Stimulated activated CD4-positive, alpha-beta T cell treated with anti-CD3 and anti-CD28 coated beads, Interleukin-15, amount 100 ng/mL, for 1 hour (primary cell): ENCODE data around the gene ARHGEF17.

Experiments
- DNase-seq, 2 donors: peaks; one replicate each; pipeline ENCODE4 v3.0.0-alpha.2; 2020; ENCODE audit warnings: low read depth in 1 of 2, low spot score in 1 of 2

Gene ARHGEF17

GRCh38 chr11:73379189-73379880 is 71.3 kb downstream of the ARHGEF17 start:
- no peak for DNase-seq

DNA sequence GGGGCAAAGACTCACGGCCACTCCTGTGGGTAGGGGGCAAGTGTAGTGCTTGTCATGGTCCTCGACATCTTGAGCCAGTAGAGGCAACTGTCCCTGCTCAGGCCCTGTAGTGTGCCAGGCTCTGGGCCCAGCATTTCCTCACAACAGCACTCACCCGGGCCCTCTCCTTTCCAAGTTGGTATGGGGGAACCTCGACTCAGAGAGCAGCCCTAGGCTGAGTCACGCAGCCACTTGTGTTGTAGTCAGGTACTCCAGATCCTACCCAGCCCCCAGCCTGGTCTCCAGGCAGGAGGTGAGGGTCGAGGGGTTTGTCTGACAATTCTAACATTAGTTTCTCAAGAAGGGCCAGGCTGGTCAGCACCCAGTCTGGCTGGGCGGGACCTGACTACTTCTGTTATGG is 72.3 kb downstream of the ARHGEF17 start:
- DNase-seq = no peak

GRCh38 chr11:73380897-73381410 is 72.9 kb downstream of the ARHGEF17 start:
- DNase-seq = no peak

- no peak for DNase-seq
These were observed 73.5 kb downstream of the ARHGEF17 start for GRCh38 chr11:73381589-73381988.

- DNase-seq = no peak
These were observed 74.1 kb downstream of the ARHGEF17 start for GRCh38 chr11:73382183-73382582.

- no peak for DNase-seq
These were observed 74.7 kb downstream of the ARHGEF17 start for GRCh38 chr11:73382747-73383146.

DNA sequence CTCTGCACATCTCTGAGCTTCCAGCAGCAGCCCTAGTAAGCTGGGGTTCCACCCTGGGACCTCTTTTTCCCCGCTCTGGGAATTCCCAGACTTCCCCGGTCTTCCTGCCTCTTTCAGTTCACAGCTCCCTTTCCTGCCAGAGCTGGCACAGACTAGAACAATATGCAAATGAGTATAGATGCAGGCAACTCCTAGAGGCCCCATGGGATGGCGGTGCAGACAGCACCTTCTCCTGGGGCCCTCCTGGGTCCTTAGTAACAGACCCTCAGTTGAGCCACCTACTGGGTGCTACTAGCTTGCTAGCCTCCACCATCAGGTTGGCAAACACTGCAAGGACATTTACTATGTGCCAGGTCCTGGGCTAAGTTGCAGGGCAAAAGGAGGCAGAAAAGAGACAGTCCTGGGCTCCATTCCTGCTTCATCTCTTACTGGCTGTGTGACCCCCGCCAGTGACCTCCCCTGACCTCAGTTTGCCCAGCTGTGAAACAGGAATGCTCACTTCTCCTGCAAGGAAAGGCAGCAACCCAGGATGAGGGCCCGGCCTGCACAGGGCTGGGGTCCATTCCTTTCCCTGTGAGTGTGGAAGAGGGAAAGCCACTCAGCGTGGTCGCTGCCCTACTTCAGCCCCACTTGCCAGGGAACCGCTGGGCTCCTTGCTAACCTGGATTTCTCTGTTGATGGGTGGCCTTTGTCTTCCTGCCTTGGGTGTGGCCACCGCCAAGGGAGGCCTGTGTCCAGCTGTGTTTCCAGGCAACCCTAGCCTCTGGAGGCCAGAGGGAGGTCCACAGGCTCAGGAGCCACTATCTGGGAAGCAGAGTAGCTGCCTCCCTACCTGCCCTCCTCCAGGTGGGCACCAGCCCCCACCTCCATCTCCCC is 75.4 kb downstream of the ARHGEF17 start:
- DNase-seq = no peak

DNA sequence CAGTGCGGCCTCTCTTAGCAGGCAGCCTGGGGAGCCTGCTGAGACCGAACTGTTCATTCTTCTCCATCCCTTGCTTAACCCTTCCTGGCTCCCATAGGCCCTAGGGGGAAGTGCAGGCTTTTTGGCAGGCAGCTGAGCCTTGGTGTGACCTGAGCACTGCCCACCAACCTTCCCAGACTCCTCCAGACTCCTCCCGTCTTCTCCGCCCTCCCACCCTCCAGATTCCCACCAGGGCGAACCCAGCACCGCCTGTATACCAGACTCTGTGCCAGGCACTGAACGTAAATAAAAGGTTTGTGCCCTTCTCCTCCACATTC is 76.0 kb downstream of the ARHGEF17 start:
- DNase-seq = no peak

GRCh38 chr11:73384531-73384871 is 76.4 kb downstream of the ARHGEF17 start:
- no peak for DNase-seq

GRCh38 chr11:73384872-73385689 is 77.0 kb downstream of the ARHGEF17 start:
- no peak for DNase-seq

DNA sequence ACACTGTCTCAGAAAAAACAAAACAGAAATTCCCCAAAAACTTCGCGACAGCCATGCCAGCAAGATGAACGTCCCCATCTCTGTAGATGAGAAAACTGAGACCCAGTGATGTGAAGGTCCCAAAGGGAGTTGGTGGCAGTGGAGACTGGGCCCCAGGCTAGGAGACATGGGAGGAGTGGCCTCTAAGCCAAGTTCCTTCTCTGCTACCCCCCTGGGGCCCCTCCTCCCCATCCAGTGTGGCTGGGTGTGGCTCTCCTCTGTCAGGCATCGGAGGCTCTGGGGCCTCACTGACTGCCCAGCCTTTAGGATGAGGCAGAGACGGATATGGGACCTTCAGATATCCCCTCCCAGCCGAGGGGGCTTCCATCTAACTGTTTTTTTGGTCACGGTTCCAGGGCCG is 77.9 kb downstream of the ARHGEF17 start:
- no peak for DNase-seq

DNA sequence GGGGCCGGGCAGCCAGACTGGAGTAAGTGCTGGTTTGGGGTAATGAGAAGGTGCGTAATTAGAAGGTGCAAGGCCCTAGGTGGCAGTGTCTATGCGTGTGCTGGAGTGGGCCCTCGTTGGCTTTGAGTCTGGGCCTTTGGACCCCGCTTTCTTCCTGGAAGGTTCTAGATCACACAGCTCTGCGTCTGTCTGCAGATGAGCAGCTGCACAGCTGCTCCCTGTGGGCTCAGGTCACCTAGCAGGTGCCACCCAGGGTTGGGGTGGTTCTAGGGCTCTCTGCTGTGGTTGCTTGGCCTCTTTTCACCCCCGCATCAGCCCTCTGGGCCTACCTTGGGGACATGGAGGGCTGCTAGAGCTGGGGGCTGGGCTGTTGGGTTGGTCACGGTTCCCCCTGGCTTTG is 78.5 kb downstream of the ARHGEF17 start:
- no peak for DNase-seq

DNA sequence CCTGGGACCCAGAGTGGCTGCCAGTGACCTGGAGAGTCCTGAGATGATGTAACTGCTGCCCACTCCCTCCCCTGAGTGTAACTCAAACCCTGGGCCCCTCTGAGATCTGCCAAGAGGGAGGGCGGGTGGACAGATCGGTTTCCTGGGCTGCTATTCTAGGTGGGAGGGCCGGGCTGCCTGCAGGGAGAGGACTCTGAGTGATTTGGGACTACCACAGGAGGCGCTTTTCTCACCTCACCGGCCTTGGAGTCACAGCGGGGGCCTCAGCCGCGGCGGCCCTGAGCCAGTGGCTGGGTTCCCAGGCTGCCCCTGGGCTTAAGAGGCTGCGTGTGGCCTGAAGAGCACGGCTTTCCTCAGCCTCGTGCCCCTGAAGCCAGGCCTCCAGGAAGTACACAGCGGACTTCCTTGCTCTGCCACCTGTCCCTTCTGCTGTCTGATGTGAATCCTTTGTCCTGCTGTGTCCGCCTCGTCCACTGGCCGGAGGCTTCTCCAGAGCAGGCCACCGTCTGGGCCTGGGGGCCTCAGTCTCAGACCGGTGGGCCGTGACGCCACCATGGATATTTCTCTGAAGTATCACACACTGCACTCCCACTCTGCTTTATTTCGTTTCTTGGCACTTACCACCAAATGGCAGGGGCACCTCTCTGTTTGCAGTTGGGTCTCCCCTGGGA is 79.7 kb downstream of the ARHGEF17 start:
- no peak for DNase-seq

DNA sequence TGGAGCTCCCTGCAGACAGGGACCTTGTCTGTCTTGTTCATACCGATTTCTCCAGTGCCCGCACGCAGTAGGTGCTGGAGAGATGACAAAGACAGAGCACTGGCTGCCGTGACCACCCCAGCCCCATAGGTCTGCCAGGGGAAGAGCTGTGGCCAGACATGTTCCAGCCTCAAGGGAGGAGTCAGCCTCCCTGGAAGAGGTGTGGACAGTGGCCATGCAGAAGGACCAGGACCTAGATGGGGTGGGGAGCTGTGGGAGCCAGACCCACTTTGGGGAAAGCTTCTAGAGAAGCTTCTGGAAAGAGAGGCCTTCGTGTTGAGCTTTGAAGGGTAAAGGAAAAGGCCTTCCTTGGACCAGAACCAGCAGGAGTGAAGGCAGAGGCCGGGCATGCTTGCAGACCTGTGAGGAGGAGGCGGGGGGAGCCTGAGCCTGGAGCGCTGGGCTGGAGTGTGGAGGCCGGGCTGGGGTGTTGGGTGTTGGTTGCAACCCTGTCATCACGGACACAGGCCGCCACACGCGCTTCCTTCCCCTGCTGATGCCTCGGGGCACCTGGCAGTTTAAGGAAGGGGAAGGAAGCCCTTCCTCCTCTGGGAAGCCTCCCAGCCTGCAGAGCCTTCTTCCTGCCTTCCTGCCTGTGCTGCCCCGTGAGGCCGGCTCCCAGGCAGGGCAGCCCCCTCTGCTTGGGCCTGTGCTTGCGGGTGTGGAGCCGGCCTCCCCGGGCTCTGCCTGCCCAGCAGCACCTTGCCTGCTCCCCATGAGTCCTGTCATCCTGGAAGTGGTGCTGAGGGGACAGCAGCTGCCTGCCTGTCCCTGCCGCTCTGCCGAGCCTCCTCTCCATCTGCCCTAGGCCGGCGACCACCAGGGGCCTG is 80.4 kb downstream of the ARHGEF17 start:
- DNase-seq = no peak

DNA sequence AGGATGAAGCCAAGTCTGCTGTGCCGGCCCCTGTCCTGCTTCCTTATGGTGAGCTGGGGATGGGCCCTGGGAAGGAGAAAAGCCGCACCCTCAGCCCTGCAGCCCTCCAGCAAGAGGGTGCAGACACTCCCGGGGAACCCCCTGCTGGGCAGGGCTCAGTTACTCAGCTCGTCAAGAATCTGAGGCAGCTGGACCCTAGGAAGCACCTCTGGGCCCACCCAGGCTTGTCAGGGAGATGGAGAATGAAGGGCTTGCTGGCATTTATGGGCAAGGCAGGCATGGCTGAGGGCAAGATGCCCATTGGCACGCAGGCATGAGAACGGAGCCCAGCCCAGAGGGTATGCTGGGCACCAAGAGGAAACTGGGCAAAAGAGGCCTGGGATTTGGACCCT is 81.1 kb downstream of the ARHGEF17 start:
- no peak for DNase-seq

DNA sequence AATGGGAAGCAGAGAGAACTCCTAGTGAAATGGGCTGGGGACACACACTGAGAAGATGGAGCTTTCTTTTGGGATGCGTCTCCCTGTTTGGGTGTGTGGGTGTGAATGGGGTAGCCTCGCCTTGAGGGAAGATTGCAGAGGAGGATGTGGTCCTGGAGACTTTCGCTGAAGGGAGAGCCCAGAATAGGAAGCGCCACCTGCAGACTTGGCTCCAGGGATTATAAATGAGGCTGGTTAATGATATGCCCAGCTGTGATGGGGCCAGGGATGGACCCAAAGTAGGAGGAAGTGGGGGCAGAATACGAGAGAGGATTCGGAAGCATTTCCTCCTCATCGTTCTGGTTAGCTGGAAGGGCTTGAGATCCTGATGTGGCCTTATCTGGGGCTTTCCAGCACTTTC is 81.8 kb downstream of the ARHGEF17 start:
- no peak for DNase-seq

DNA sequence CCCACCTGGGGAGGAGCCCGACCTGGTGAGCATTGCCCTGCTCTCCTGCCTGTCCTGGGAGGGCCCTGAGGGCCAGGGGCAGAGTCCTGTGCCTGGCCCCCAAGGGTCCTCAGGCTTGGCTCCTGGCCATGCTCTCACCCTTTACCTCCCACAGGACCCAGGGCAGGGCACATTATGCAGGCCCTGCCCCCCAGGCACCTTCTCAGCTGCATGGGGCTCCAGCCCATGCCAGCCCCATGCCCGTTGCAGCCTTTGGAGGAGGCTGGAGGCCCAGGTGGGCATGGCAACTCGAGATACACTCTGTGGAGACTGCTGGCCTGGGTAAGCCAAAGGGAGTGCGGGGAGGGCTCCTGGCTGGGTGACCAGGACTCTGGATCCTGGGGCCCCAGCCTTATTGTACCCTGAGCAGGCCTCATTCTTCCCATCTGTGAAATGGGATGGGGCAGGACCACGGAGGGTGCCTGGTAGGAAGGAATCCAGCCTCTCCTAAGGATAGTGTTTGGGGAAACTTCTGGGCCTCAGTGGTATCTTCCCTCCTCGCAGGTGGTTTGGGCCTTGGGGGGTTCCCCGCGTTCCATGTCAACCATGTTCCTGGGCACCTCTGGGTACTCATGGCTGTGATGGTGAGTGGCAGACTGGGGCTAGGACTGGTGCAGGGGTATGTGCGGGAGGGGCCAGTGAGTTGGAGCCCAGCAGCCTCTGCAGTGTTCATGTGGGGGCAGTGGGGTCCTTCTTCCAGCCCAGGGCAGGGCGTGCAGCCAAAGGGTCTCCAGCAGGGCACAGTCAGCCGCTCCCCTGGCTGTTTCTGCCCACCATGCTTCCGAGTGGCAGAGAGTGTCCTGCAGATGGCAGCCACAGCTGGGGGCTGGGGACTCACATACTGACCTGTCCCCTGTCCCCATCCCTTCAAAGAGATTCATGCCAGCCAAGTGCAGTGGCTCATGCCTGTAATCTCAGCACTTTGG is 82.8 kb downstream of the ARHGEF17 start:
- no peak for DNase-seq

DNA sequence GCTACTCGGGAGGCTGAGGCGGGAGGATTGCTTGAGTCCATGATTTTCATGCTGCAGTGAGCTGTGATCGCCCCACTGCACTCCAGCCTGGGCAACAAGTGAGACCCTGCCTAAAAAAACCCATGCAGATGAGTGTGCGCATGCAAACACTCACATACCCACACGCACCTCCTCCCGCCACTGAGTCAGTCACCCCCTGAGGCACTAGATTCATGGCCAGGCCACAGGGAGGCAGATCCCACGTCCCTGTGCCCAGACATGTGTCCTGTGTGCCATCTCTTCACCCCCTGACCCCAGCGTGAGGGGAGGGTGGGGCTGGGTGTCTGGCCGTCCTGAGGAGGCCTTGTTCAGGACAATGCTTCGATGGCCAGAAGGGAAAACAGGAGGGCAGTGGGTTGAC is 83.6 kb downstream of the ARHGEF17 start:
- DNase-seq = no peak
